ENCODE results near the gene TLE7.

DNA sequence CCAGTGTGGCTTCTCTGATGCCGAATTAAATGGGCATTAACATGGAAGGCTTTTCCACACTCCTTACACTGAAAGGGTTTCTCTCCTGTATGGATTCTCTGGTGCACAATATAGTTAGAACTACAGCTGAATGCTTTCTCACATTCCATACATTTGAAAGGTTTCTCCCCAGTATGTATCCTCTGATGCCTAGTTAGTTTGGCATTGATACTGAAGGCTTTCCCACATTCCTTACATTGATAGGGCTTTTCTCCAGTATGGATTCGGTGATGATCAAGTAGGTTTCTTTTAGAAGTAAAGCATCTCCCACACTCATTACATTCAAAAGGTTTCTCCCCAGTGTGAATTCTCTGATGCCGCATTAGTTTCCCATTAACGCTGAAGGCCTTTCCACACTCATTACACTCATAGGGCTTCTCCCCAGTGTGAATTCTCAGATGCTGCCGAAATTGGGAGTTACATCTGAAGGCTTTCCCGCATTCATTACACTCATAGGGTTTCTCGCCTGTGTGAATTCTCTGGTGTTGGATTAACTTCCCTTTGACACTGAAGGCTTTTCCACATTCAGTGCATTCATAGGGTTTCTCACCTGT, 6.5 kb upstream of the TLE7 start:
- TF ChIP-seq, protein P1, sequence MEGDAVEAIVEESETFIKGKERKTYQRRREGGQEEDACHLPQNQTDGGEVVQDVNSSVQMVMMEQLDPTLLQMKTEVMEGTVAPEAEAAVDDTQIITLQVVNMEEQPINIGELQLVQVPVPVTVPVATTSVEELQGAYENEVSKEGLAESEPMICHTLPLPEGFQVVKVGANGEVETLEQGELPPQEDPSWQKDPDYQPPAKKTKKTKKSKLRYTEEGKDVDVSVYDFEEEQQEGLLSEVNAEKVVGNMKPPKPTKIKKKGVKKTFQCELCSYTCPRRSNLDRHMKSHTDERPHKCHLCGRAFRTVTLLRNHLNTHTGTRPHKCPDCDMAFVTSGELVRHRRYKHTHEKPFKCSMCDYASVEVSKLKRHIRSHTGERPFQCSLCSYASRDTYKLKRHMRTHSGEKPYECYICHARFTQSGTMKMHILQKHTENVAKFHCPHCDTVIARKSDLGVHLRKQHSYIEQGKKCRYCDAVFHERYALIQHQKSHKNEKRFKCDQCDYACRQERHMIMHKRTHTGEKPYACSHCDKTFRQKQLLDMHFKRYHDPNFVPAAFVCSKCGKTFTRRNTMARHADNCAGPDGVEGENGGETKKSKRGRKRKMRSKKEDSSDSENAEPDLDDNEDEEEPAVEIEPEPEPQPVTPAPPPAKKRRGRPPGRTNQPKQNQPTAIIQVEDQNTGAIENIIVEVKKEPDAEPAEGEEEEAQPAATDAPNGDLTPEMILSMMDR (conservative IDR thresholded peaks at IDR 0.05 in 1 of 2, IDR thresholded peaks at IDR 0.05 in 1 of 2; ENCODE audit: low read depth in 1 of 2, low read length in 2 of 2), result no peak
- TF ChIP-seq EZH2 (IDR thresholded peaks at IDR 0.05; ENCODE audit: low read length, missing control alignments), result no peak
